HEK293 (cell line): ENCODE measurements around the gene PSTPIP2.

ENCODE experiments used
- CTCF ChIA-PET: fragments of 350-600 bp; formaldehyde crosslinking; extraction: SDS; loops from one replicate; lab custom pipeline; 2021; ENCODE audit warnings: antibody characterized with exemption; lab: Yijun Ruan, JAX
- POLR2A ChIA-PET: fragments of 300-600 bp; formaldehyde crosslinking; extraction: SDS; loops from one replicate; lab custom pipeline; 2020; ENCODE audit warnings: antibody characterized with exemption, inconsistent platforms; lab: Yijun Ruan, JAX
- H3K27ac ChIP-seq: fragments of 200-500 bp; sonication (Bioruptor generic); 2 replicates; pipeline ENCODE4 v1.5.1; 2014; ENCODE audit warnings: low read depth, low read length, control low read depth, inconsistent platforms; ENCODE audit errors: extremely low read depth
- H3K36me3 ChIP-seq, 2 experiments: fragments of 200-500 bp in 1 of 2; sonication (Bioruptor generic) in 1 of 2; 1 replicate in 1 of 2; 2 replicates in 1 of 2; pipeline ENCODE4 v1.5.1; 2014 to 2017; ENCODE audit warnings: inconsistent platforms in 2 of 2, low read length in 2 of 2; ENCODE audit not compliant: control insufficient read depth in 2 of 2, insufficient read depth in 1 of 2
- H3K4me1 ChIP-seq: fragments of 200-500 bp; sonication (Bioruptor generic); 2 replicates; pipeline ENCODE4 v1.5.1; 2014; ENCODE audit warnings: mild to moderate bottlenecking, low read length, inconsistent platforms; ENCODE audit not compliant: control insufficient read depth, insufficient read depth
- H3K4me3 ChIP-seq: 2 replicates; pipeline ENCODE4 v1.5.1; 2011; ENCODE audit warnings: low read depth, mild to moderate bottlenecking, control low read depth, low read length, moderate library complexity
- H3K9me3 ChIP-seq: fragments of 200-500 bp; sonication (Bioruptor generic); 2 replicates; pipeline ENCODE4 v1.5.1; 2014; ENCODE audit warnings: low read depth, low read length, inconsistent platforms; ENCODE audit not compliant: control insufficient read depth, insufficient read depth
- CTCF ChIP-seq: fragments of 450-650 bp; formaldehyde crosslinking; IDR thresholded peaks from 2 replicates; pipeline ENCODE4 v1.5.1; 2016; ENCODE audit warnings: missing biosample characterization, missing genetic modification characterization
- ELK4 ChIP-seq: IDR thresholded peaks from 2 replicates; pipeline ENCODE4 v1.6.1; 2011; ENCODE audit warnings: mild to moderate bottlenecking, low read depth, low read length, borderline replicate concordance
- KLF16 ChIP-seq: fragments of 450-650 bp; formaldehyde crosslinking; IDR thresholded peaks from 2 replicates; pipeline ENCODE4 v1.5.1; 2017; ENCODE audit warnings: missing biosample characterization, missing genetic modification characterization
- PRDM10 ChIP-seq: fragments of 450-650 bp; formaldehyde crosslinking; IDR thresholded peaks from 2 replicates; pipeline ENCODE4 v1.5.1; 2016; ENCODE audit warnings: missing biosample characterization, missing genetic modification characterization
- REPIN1 ChIP-seq: fragments of 450-650 bp; formaldehyde crosslinking; IDR thresholded peaks from 2 replicates; pipeline ENCODE4 v1.5.1; 2017; ENCODE audit warnings: missing biosample characterization, missing genetic modification characterization, low read depth
- SP7 ChIP-seq: fragments of 450-650 bp; formaldehyde crosslinking; IDR thresholded peaks from 2 replicates; pipeline ENCODE4 v1.5.1; 2016; ENCODE audit warnings: missing biosample characterization, missing genetic modification characterization
- TCF7L2 ChIP-seq: IDR thresholded peaks from 2 replicates; pipeline ENCODE4 v1.6.1; 2011; ENCODE audit warnings: low read depth, mild to moderate bottlenecking, inconsistent platforms, low read length, moderate library complexity, borderline replicate concordance
- YY2 ChIP-seq: fragments of 450-650 bp; formaldehyde crosslinking; IDR thresholded peaks from 2 replicates; pipeline ENCODE4 v1.5.1; 2016; ENCODE audit warnings: missing biosample characterization, missing genetic modification characterization
- ZFP3 ChIP-seq: fragments of 450-650 bp; formaldehyde crosslinking; IDR thresholded peaks from 2 replicates; pipeline ENCODE4 v1.5.1; 2016; ENCODE audit warnings: low read depth, missing biosample characterization, missing genetic modification characterization
- ZFP41 ChIP-seq: fragments of 450-650 bp; formaldehyde crosslinking; IDR thresholded peaks from 2 replicates; pipeline ENCODE4 v1.5.1; 2016; ENCODE audit warnings: missing biosample characterization, missing genetic modification characterization, borderline replicate concordance
- ZNF133 ChIP-seq: fragments of 450-650 bp; formaldehyde crosslinking; IDR thresholded peaks from 2 replicates; pipeline ENCODE4 v1.5.1; 2016; ENCODE audit warnings: missing biosample characterization, missing genetic modification characterization
- ZNF148 ChIP-seq: fragments of 450-650 bp; formaldehyde crosslinking; IDR thresholded peaks from 2 replicates; pipeline ENCODE4 v1.5.0; 2017; ENCODE audit warnings: missing biosample characterization, missing genetic modification characterization, borderline replicate concordance
- ZNF24 ChIP-seq: fragments of 450-650 bp; formaldehyde crosslinking; IDR thresholded peaks from 2 replicates; pipeline ENCODE4 v1.5.1; 2016; ENCODE audit warnings: missing biosample characterization, missing genetic modification characterization
- ZNF266 ChIP-seq: fragments of 450-650 bp; formaldehyde crosslinking; IDR thresholded peaks from 2 replicates; pipeline ENCODE4 v1.5.1; 2016; ENCODE audit warnings: missing biosample characterization, missing genetic modification characterization, low read depth
- ZNF391 ChIP-seq: fragments of 450-650 bp; formaldehyde crosslinking; IDR thresholded peaks from 2 replicates; pipeline ENCODE4 v1.5.1; 2016; ENCODE audit warnings: low read depth, missing biosample characterization, missing genetic modification characterization, borderline replicate concordance
- ZNF394 ChIP-seq: fragments of 450-650 bp; formaldehyde crosslinking; IDR thresholded peaks from 2 replicates; pipeline ENCODE4 v1.5.1; 2016; ENCODE audit warnings: missing biosample characterization, missing genetic modification characterization, mild to moderate bottlenecking, moderate library complexity, borderline replicate concordance
- ZNF416 ChIP-seq: fragments of 450-650 bp; formaldehyde crosslinking; IDR thresholded peaks from 2 replicates; pipeline ENCODE4 v1.5.1; 2016; ENCODE audit warnings: missing biosample characterization, missing genetic modification characterization
- ZNF530 ChIP-seq: fragments of 450-650 bp; formaldehyde crosslinking; IDR thresholded peaks from 2 replicates; pipeline ENCODE4 v1.5.1; 2016; ENCODE audit warnings: low read depth, missing biosample characterization, missing genetic modification characterization
- ZNF549 ChIP-seq: fragments of 450-650 bp; IDR thresholded peaks from 2 replicates; pipeline ENCODE4 v1.5.1; 2018; ENCODE audit warnings: missing biosample characterization, missing genetic modification characterization, mild to moderate bottlenecking, inconsistent platforms, moderate library complexity
- ZNF629 ChIP-seq: fragments of 450-650 bp; formaldehyde crosslinking; IDR thresholded peaks from 2 replicates; pipeline ENCODE4 v1.5.1; 2017; ENCODE audit warnings: missing biosample characterization, missing genetic modification characterization
- ZNF701 ChIP-seq: fragments of 450-650 bp; formaldehyde crosslinking; IDR thresholded peaks from 2 replicates; pipeline ENCODE4 v1.5.1; 2016; ENCODE audit warnings: missing biosample characterization, missing genetic modification characterization
- ZNF830 ChIP-seq: fragments of 450-650 bp; IDR thresholded peaks from 2 replicates; pipeline ENCODE4 v1.5.0; 2018; ENCODE audit warnings: missing biosample characterization, missing genetic modification characterization, low read depth, mild to moderate bottlenecking, moderate library complexity

Gene PSTPIP2

GRCh38 chr18:46067438-46068007 is 4.5 kb downstream of the PSTPIP2 start:
- Histone ChIP-seq H3K4me3 (no peak overlapping the region), H3K9me3 (no peaks in the 10 kb centered on the region), H3K36me3 (no peaks in the 10 kb centered on the region), H3K4me1 (no peaks in the 10 kb centered on the region), H3K27ac (no peak overlapping the region)
- peak; percentile 98 for TF ChIP-seq ZNF549 (tag by site-specific recombination)
- TF ChIP-seq ZNF148 (tag by site-specific recombination): no peak
- POLR2A ChIA-PET: interaction anchor here (0.6 kb wide), 1 partner anchor 1983 kb away, joined by 5 read pairs; no protein-coding TSS in a partner anchor
- CTCF ChIA-PET: interaction anchor here (0.6 to 0.9 kb wide), 7 partner anchors 14 to 466 kb away, joined by 3 to 5 read pairs (median 3); no protein-coding TSS in a partner anchor

- POLR2A ChIA-PET: no interaction called here
- no peak for TF ChIP-seq KLF16
- TF ChIP-seq PRDM10 (tag by site-specific recombination): no peak
- TF ChIP-seq TCF7L2: no peak
- no peak for TF ChIP-seq ZNF629 (tag by site-specific recombination)
- no peak for TF ChIP-seq CTCF (tag by site-specific recombination)
- no peak for TF ChIP-seq ZFP3
- no peak for TF ChIP-seq ZNF266 (tag by site-specific recombination)
- no peak for TF ChIP-seq ZNF416
- no peak for TF ChIP-seq ZNF701 (tag by site-specific recombination)
- TF ChIP-seq ZNF830 (tag by site-specific recombination): no peak
- TF ChIP-seq ZFP41: no peak
- no peak for TF ChIP-seq ZNF530 (tag by site-specific recombination)
- TF ChIP-seq REPIN1 (tag by site-specific recombination): no peak
- no peak for TF ChIP-seq ZNF133 (tag by site-specific recombination)
- TF ChIP-seq YY2 (tag by site-specific recombination): no peak
- TF ChIP-seq ZNF391 (tag by site-specific recombination): no peak
- no peak for TF ChIP-seq ZNF394 (tag by site-specific recombination)
- TF ChIP-seq ELK4: no peak
- TF ChIP-seq SP7: no peak
- TF ChIP-seq ZNF24 (tag by site-specific recombination): no peak
- no peak overlapping the region for H3K27ac ChIP-seq
- H3K4me1 ChIP-seq: no peaks in the 10 kb centered on the region
- no peak overlapping the region for H3K4me3 ChIP-seq
- no peaks in the 10 kb centered on the region for H3K36me3 ChIP-seq
- CTCF ChIA-PET: interaction anchor here (0.7 to 1.6 kb wide), 2 partner anchors 11 to 375 kb away, joined by 3 to 7 read pairs; no protein-coding TSS in a partner anchor
- H3K9me3 ChIP-seq: no peaks in the 10 kb centered on the region
Measured at GRCh38 chr18:46062781-46063180, 9.3 kb downstream of the PSTPIP2 start.
